GM19438 (cell line): Measurements from ENCODE around the gene MARF1.
"Not testable (repeated sequence)": the region's sequence is repeated elsewhere in the genome, so short reads cannot be mapped to it uniquely, and the experiment has no call there.

Source experiments
- ATAC-seq: cut with Tn5 transposase; IDR thresholded peaks from one replicate; pipeline ENCODE4 v1.9.1; 2021; ENCODE audit warnings: low read depth; ENCODE audit not compliant: unreplicated experiment

MARF1 gene

GRCh38 chr16:15574614-15574948 lies 68.4 kb downstream of the MARF1 start:
- ATAC-seq: no peak

GRCh38 chr16:15573896-15574613 lies 68.9 kb downstream of the MARF1 start:
- ATAC-seq: not testable (repeated sequence)

GRCh38 chr16:15573274-15573895 lies 69.6 kb downstream of the MARF1 start:
- ATAC-seq: no peak

GRCh38 chr16:15572329-15573001 lies 70.5 kb downstream of the MARF1 start:
- ATAC-seq: no peak

- no peak for ATAC-seq
Measured at GRCh38 chr16:15571557-15571956, 71.4 kb downstream of the MARF1 start.

GRCh38 chr16:15570666-15571065 lies 72.3 kb downstream of the MARF1 start:
- ATAC-seq: not testable (repeated sequence)

GRCh38 chr16:15567823-15568222 lies 75.1 kb downstream of the MARF1 start:
- ATAC-seq: no peak

- no peak for ATAC-seq
Measured at GRCh38 chr16:15566095-15566494, 76.9 kb downstream of the MARF1 start.

- no peak for ATAC-seq
Measured at GRCh38 chr16:15564604-15565339, 78.2 kb downstream of the MARF1 start.

- ATAC-seq: no peak
Measured at GRCh38 chr16:15559176-15559575, 83.8 kb downstream of the MARF1 start.

GRCh38 chr16:15557258-15557657 lies 85.7 kb downstream of the MARF1 start:
- ATAC-seq: no peak

- no peak for ATAC-seq
Measured at GRCh38 chr16:15556130-15556529, 86.8 kb downstream of the MARF1 start.

GRCh38 chr16:15553313-15554088 lies 89.5 kb downstream of the MARF1 start:
- no peak for ATAC-seq

- no peak for ATAC-seq
Measured at GRCh38 chr16:15552507-15552906, 90.4 kb downstream of the MARF1 start.

GRCh38 chr16:15548482-15548891 lies 94.5 kb downstream of the MARF1 start:
- ATAC-seq: no peak

- ATAC-seq: no peak
Measured at GRCh38 chr16:15547768-15548096, 95.2 kb downstream of the MARF1 start.

- ATAC-seq: not testable (repeated sequence)
Measured at GRCh38 chr16:15547072-15547767, 95.7 kb downstream of the MARF1 start.

- ATAC-seq: no peak
Measured at GRCh38 chr16:15545544-15545943, 97.4 kb downstream of the MARF1 start.

GRCh38 chr16:15544405-15544804 lies 98.5 kb downstream of the MARF1 start:
- no peak for ATAC-seq
